Smooth muscle cell (in vitro differentiated cells): ENCODE data around the gene MED25. TPM values are rescaled to one million over a fixed set of nuclear protein-coding genes. Genes with fewer than 3 reads are reported as not detected.

Experiments used
- DNase-seq: peaks from one replicate; lab custom pipeline; 2025; ENCODE audit not compliant: unreplicated experiment; lab: John Stamatoyannopoulos, UW
- H2AFZ ChIP-seq: fragments of 200-600 bp; sonication (generic); 2 replicates; pipeline ENCODE4 v1.6.0; 2016; ENCODE audit warnings: antibody characterized with exemption, low read depth, mild to moderate bottlenecking
- H3F3A ChIP-seq: fragments of 200-600 bp; sonication (generic); 2 replicates; pipeline ENCODE4 v1.6.0; 2017; ENCODE audit warnings: antibody characterized with exemption, low read depth
- H3K27ac ChIP-seq: fragments of 200-600 bp; sonication (generic); 2 replicates; pipeline ENCODE4 v1.5.1; 2016; ENCODE audit warnings: low read depth, mild to moderate bottlenecking
- H3K27me3 ChIP-seq: fragments of 200-600 bp; sonication (generic); 2 replicates; pipeline ENCODE4 v1.6.1; 2016; ENCODE audit warnings: low read depth, mild to moderate bottlenecking
- H3K36me3 ChIP-seq: fragments of 200-600 bp; sonication (generic); 2 replicates; pipeline ENCODE4 v1.5.1; 2016; ENCODE audit warnings: low read depth
- H3K4me1 ChIP-seq: fragments of 200-600 bp; sonication (generic); 2 replicates; pipeline ENCODE4 v1.5.1; 2016; ENCODE audit warnings: low read depth
- H3K4me2 ChIP-seq: fragments of 200-600 bp; sonication (generic); 2 replicates; pipeline ENCODE4 v1.6.0; 2016; ENCODE audit warnings: mild to moderate bottlenecking
- H3K4me3 ChIP-seq: fragments of 200-600 bp; sonication (generic); 2 replicates; pipeline ENCODE4 v1.5.1; 2016; ENCODE audit warnings: mild to moderate bottlenecking
- H3K79me2 ChIP-seq: fragments of 200-600 bp; sonication (generic); 2 replicates; pipeline ENCODE4 v1.6.0; 2016; ENCODE audit warnings: low read depth, mild to moderate bottlenecking
- H3K9ac ChIP-seq: fragments of 200-600 bp; sonication (generic); 2 replicates; pipeline ENCODE4 v1.6.0; 2016; ENCODE audit warnings: low read depth
- H3K9me3 ChIP-seq: fragments of 200-600 bp; sonication (generic); replicated peaks from 2 replicates; pipeline ENCODE4 v1.5.1; 2016; ENCODE audit warnings: low read depth
- H4K20me1 ChIP-seq: fragments of 200-600 bp; sonication (generic); 2 replicates; pipeline ENCODE4 v1.6.0; 2016; ENCODE audit warnings: low read depth
- WGBS: methylation state at CpG from one replicate; pipeline ENCODE4 v1.1.7; 2016; ENCODE audit warnings: low lambda C conversion rate; 5-methylcytosine and 5-hydroxymethylcytosine counted together
- polyA plus RNA-seq: library from polyadenylated mRNA; unstranded; fragments of >200 nt; fragmentation: Nextera tagmentation; extraction: Ambion mirVana; gene quantifications from 2 replicates; pipeline ENCODE4 v1.2.1, GENCODE V29; 2016
- total RNA-seq: library from RNA; depleted of rRNA; stranded (reverse); fragments of >200 nt; gene quantifications from 2 replicates; pipeline ENCODE4 v1.2.3, GENCODE V29; 2014
- TF ChIP-seq, protein P1 (sequence below): fragments of 200-600 bp; sonication (generic); IDR thresholded peaks from 2 replicates; pipeline ENCODE4 v1.5.1; 2017; ENCODE audit warnings: borderline replicate concordance, mild to moderate bottlenecking, antibody characterized with exemption; ENCODE audit not compliant: insufficient read depth, poor library complexity, severe bottlenecking

The MED25 gene
- total and polyA plus RNA-seq, 2 experiments from 2014 or later, result 20.4 to 34.1 TPM

DNA sequence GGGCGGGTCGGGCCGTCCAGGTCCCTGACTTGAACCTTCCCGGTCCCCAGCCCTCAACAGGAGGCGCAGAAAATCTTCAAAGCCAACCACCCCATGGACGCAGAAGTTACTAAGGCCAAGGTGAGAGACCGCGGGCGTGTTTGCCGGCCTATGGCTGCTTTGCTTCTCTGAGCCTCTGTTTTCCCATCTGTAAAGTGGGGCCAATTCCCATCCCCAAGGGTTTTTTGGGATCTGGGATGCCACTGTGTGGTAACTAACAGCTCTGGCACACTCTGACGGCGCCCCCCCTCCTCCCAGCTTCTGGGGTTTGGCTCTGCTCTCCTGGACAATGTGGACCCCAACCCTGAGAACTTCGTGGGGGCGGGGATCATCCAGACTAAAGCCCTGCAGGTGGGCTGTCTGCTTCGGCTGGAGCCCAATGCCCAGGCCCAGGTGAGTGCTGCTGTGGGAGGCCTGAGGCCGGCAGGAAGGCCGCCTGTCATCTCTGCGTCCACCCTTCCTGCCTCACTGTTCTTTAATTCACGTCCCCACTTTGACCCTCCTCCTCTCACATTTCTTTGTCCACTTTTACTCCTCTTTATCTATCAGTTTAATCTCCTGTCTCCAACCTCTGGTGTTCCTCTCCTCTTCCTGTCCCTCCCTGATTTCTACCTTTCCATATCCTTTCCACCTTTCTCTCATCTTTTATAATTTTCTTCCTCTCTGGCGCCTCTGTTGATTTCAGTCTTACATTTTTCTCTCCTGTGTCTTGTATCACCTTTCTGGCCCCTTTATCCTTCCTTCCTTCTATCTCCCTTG is 12.1 kb upstream of the MED25 start:
- WGBS, result 91% methylated on average over 16 of the region's 20 CpGs
- no peaks in the 10 kb centered on the region for H3K36me3 ChIP-seq
- TF ChIP-seq, protein P1, sequence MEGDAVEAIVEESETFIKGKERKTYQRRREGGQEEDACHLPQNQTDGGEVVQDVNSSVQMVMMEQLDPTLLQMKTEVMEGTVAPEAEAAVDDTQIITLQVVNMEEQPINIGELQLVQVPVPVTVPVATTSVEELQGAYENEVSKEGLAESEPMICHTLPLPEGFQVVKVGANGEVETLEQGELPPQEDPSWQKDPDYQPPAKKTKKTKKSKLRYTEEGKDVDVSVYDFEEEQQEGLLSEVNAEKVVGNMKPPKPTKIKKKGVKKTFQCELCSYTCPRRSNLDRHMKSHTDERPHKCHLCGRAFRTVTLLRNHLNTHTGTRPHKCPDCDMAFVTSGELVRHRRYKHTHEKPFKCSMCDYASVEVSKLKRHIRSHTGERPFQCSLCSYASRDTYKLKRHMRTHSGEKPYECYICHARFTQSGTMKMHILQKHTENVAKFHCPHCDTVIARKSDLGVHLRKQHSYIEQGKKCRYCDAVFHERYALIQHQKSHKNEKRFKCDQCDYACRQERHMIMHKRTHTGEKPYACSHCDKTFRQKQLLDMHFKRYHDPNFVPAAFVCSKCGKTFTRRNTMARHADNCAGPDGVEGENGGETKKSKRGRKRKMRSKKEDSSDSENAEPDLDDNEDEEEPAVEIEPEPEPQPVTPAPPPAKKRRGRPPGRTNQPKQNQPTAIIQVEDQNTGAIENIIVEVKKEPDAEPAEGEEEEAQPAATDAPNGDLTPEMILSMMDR, result no peak
- H4K20me1 ChIP-seq, result no peaks in the 10 kb centered on the region
- peaks cover 7% of the 10 kb centered on the region for H3K4me1 ChIP-seq
- H3K27ac ChIP-seq, result no peak overlapping the region
- H3F3A ChIP-seq, result peaks cover 9% of the 10 kb centered on the region
- H3K4me3 ChIP-seq, result no peak overlapping the region
- H3K9me3 ChIP-seq, result no peaks in the 10 kb centered on the region
- H3K4me2 ChIP-seq, result no peak overlapping the region
- no peak for DNase-seq
- H3K9ac ChIP-seq, result no peak overlapping the region
- no peaks in the 10 kb centered on the region for H3K79me2 ChIP-seq
- H3K27me3 ChIP-seq, result no peaks in the 10 kb centered on the region
- no peak overlapping the region for H2AFZ ChIP-seq

DNA sequence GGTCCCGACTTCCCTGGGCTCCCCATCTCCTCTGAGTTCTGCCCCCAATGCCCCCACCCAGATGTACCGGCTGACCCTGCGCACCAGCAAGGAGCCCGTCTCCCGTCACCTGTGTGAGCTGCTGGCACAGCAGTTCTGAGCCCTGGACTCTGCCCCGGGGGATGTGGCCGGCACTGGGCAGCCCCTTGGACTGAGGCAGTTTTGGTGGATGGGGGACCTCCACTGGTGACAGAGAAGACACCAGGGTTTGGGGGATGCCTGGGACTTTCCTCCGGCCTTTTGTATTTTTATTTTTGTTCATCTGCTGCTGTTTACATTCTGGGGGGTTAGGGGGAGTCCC is 11.5 kb upstream of the MED25 start:
- no peak for DNase-seq

DNA sequence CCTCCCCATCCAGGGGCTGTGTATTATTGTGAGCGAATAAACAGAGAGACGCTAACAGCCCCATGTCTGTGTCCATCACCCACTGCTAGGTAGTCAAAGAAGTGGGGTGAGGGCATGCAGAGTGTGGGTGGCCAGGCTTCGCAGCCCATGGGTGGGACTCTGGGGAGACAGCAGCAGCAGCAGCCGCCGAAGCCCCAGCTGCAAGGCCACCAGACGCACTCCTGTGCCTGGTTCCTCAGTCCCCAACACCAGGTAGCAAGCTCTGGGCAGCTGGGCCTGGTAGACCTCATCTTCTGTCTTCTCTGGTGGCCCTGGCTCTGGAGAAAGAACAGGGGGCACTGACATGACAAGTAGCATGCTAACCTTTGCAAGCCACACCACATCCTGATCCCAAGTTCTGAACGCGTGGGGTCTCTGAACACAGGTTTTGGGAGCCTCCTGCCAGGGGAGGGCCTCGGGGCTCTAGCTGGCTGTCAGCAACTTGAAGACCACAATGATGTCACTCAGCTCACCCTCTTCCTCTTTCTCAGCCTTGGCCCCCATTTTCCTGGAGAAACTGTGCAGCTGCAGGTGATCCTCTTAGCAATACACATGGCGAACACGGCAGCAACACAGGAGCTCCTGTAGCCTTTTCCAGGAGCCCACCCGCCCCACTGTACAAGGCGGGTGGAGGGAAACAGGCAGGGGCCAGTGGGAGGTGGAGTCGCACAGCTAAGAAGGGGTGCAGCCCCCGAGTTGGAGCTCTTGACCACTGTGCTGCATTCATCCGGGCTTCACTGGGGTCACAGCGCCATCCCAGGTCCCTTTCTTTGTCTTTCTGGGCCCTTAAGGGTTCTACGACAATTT is 10.8 kb upstream of the MED25 start:
- no peak overlapping the region for H2AFZ ChIP-seq
- 96% methylated on average over 17 of the region's 18 CpGs for WGBS
- TF ChIP-seq, protein P1, result no peak
- H3K27ac ChIP-seq, result no peak overlapping the region
- H3K4me3 ChIP-seq, result no peak overlapping the region
- H3F3A ChIP-seq, result peaks cover 9% of the 10 kb centered on the region
- DNase-seq, result no peak
- no peaks in the 10 kb centered on the region for H3K9me3 ChIP-seq
- H3K4me2 ChIP-seq, result no peak overlapping the region
- no peaks in the 10 kb centered on the region for H4K20me1 ChIP-seq
- peaks cover 7% of the 10 kb centered on the region for H3K4me1 ChIP-seq
- H3K79me2 ChIP-seq, result no peaks in the 10 kb centered on the region
- H3K9ac ChIP-seq, result no peak overlapping the region
- H3K36me3 ChIP-seq, result no peaks in the 10 kb centered on the region
- no peaks in the 10 kb centered on the region for H3K27me3 ChIP-seq

More for the DNA sequence above, 11.5 kb upstream of the MED25 start:
- Histone ChIP-seq H3K4me3 (no peak overlapping the region), H3K36me3 (no peaks in the 10 kb centered on the region), H3K4me1 (peaks cover 7% of the 10 kb centered on the region), H3K9ac (no peak overlapping the region), H4K20me1 (no peaks in the 10 kb centered on the region), H3K27ac (no peak overlapping the region), H3K27me3 (no peaks in the 10 kb centered on the region), H3K4me2 (no peak overlapping the region), H3K79me2 (no peaks in the 10 kb centered on the region), H2AFZ (no peak overlapping the region), H3K9me3 (no peaks in the 10 kb centered on the region), H3F3A (peaks cover 9% of the 10 kb centered on the region)
- 94% methylated on average over 8 of the region's 8 CpGs for WGBS
- TF ChIP-seq, protein P1, result no peak
